IMR-90 (cell line): Measurements from ENCODE around the gene OR7C1. TPM values are rescaled to one million over a fixed set of nuclear protein-coding genes. Genes with fewer than 3 reads are reported as not detected.

Experiments used
- ATAC-seq: fragments of 200-7000 bp; cut with Tn5 transposase; 2 replicates; pipeline ENCODE4 v1.9.1; 2020; ENCODE audit warnings: low read depth, mild to moderate bottlenecking, moderate library complexity
- BruUV-seq: library from RNA; stranded (reverse); fragments of 400-500 nt; replicated peaks from 2 replicates; lab custom pipeline; 2021; lab: Mats Ljungman, UMichigan
- CTCF ChIA-PET: fragments of 300-600 bp; formaldehyde crosslinking; extraction: SDS; loops from one replicate; lab custom pipeline; 2021; ENCODE audit warnings: antibody characterized with exemption; lab: Yijun Ruan, JAX
- POLR2A ChIA-PET: fragments of 300-600 bp; sonication (Branson Sonifier 250); formaldehyde crosslinking; loops from one replicate; lab custom pipeline; 2022; ENCODE audit warnings: antibody characterized with exemption; ENCODE audit not compliant: unreplicated experiment; lab: Charles Lee
- DNase-seq: peaks from one replicate; pipeline ENCODE4 v3.0.0; 2013
- H2AFZ ChIP-seq: replicated peaks from 2 replicates; pipeline ENCODE3; 2013; ENCODE audit warnings: low read length, mild to moderate bottlenecking; ENCODE audit not compliant: poor library complexity
- H2AK5ac ChIP-seq: 2 replicates; pipeline ENCODE4 v1.6.1; 2013; ENCODE audit warnings: low read depth, low read length, inconsistent platforms
- H2AK9ac ChIP-seq: replicated peaks from 2 replicates; pipeline ENCODE3; 2013; ENCODE audit warnings: mild to moderate bottlenecking, low read depth, low read length, moderate library complexity; ENCODE audit not compliant: poor library complexity
- H2BK120ac ChIP-seq: 2 replicates; pipeline ENCODE4 v1.6.1; 2013; ENCODE audit warnings: low read depth, low read length, inconsistent platforms
- H2BK15ac ChIP-seq: 3 replicates; pipeline ENCODE4 v1.6.1; 2013; ENCODE audit warnings: low read depth, low read length, inconsistent platforms
- H2BK20ac ChIP-seq: 2 replicates; pipeline ENCODE4 v1.6.1; 2013; ENCODE audit warnings: low read depth, mild to moderate bottlenecking, inconsistent platforms, low read length, moderate library complexity
- H2BK5ac ChIP-seq: 2 replicates; pipeline ENCODE4 v1.6.1; 2013; ENCODE audit warnings: mild to moderate bottlenecking, low read depth, low read length, inconsistent platforms; ENCODE audit not compliant: poor library complexity, severe bottlenecking
- H3K14ac ChIP-seq: replicated peaks from 2 replicates; pipeline ENCODE4 v1.6.1; 2013; ENCODE audit warnings: low read depth, low read length, inconsistent platforms
- H3K18ac ChIP-seq: 2 replicates; pipeline ENCODE4 v1.6.1; 2013; ENCODE audit warnings: low read depth, low read length, control low read depth
- H3K23ac ChIP-seq: 2 replicates; pipeline ENCODE4 v1.6.1; 2013; ENCODE audit warnings: low read depth, low read length, inconsistent platforms
- H3K27ac ChIP-seq: 2 replicates; pipeline ENCODE4 v1.5.1; 2013; ENCODE audit warnings: mild to moderate bottlenecking, control low read depth, low read length; ENCODE audit not compliant: insufficient read depth
- H3K27me3 ChIP-seq: 2 replicates; pipeline ENCODE4 v1.6.1; 2013; ENCODE audit warnings: low read length; ENCODE audit not compliant: control insufficient read depth, insufficient read depth
- H3K36me3 ChIP-seq: 2 replicates; pipeline ENCODE4 v1.6.1; 2013; ENCODE audit warnings: low read length, mixed read lengths; ENCODE audit not compliant: control insufficient read depth, insufficient read depth
- H3K4ac ChIP-seq: 2 replicates; pipeline ENCODE4 v1.6.1; 2013; ENCODE audit warnings: low read depth, low read length, inconsistent platforms
- H3K4me1 ChIP-seq: 2 replicates; pipeline ENCODE4 v1.6.1; 2013; ENCODE audit warnings: low read length, mixed read lengths; ENCODE audit not compliant: control insufficient read depth, insufficient read depth
- H3K4me2 ChIP-seq: 2 replicates; pipeline ENCODE4 v1.6.1; 2013; ENCODE audit warnings: low read depth, mild to moderate bottlenecking, control low read depth, low read length, moderate library complexity
- H3K4me3 ChIP-seq: 2 replicates; pipeline ENCODE4 v1.5.1; 2013; ENCODE audit warnings: low read depth, mild to moderate bottlenecking, control low read depth, low read length, moderate library complexity; ENCODE audit not compliant: insufficient read depth
- H3K56ac ChIP-seq: 2 replicates; pipeline ENCODE4 v1.6.1; 2013; ENCODE audit warnings: low read length, inconsistent platforms; ENCODE audit not compliant: insufficient read depth; ENCODE audit errors: extremely low read depth
- H3K79me1 ChIP-seq, 2 experiments: 2 replicates each; pipeline ENCODE4 v1.6.1; 2013; ENCODE audit warnings: low read length in 2 of 2, inconsistent platforms in 1 of 2, low read depth in 1 of 2
- H3K9ac ChIP-seq: 2 replicates; pipeline ENCODE4 v1.6.1; 2013; ENCODE audit warnings: low read depth, low read length, control low read depth
- H3K9me1 ChIP-seq: 2 replicates; pipeline ENCODE4 v1.6.1; 2013; ENCODE audit warnings: low read length, inconsistent platforms; ENCODE audit not compliant: insufficient read depth
- H3K9me3 ChIP-seq: 2 replicates; pipeline ENCODE4 v1.6.1; 2013; ENCODE audit warnings: low read length; ENCODE audit not compliant: control insufficient read depth, insufficient read depth
- H4K20me1 ChIP-seq: 2 replicates; pipeline ENCODE4 v1.6.1; 2013; ENCODE audit warnings: low read length, inconsistent platforms; ENCODE audit not compliant: insufficient read depth
- H4K5ac ChIP-seq: 2 replicates; pipeline ENCODE4 v1.6.1; 2013; ENCODE audit warnings: mild to moderate bottlenecking, low read depth, low read length, control low read depth
- H4K8ac ChIP-seq, 2 experiments: 2 replicates each; pipeline ENCODE4 v1.6.1; 2013; ENCODE audit warnings: low read depth in 2 of 2, low read length in 2 of 2, control low read depth in 1 of 2, inconsistent platforms in 1 of 2
- H4K91ac ChIP-seq: 2 replicates; pipeline ENCODE4 v1.6.1; 2013; ENCODE audit warnings: low read depth, low read length, inconsistent platforms; ENCODE audit not compliant: insufficient read depth
- CHD1 ChIP-seq: IDR thresholded peaks from 2 replicates; pipeline ENCODE4 v1.6.1; 2012; ENCODE audit warnings: low read depth, low read length, improper control_type of control experiment
- FOS ChIP-seq: fragments of 150-350 bp; IDR thresholded peaks from 2 replicates; pipeline ENCODE4 v1.6.1; 2016; ENCODE audit warnings: low read depth, low read length
- MXI1 ChIP-seq: IDR thresholded peaks from 2 replicates; pipeline ENCODE4 v1.6.1; 2012; ENCODE audit warnings: low read depth, mild to moderate bottlenecking, low read length, moderate library complexity, borderline replicate concordance
- WGBS, 2 experiments: methylation state at CpG; one replicate each; pipeline versions ENCODE4 v1.1.5 to v1.1.7; 2013; ENCODE audit warnings: missing lambda C conversion rate in 2 of 2; ENCODE audit not compliant: insufficient read length in 1 of 2; ENCODE audit errors: extremely low coverage in 2 of 2; 5-methylcytosine and 5-hydroxymethylcytosine counted together
- dilution Hi-C: fragments of 300-500 bp; cut with HindIII; formaldehyde crosslinking; loops from one replicate; pipeline ENCODE4 v1.14.3; 2018; ENCODE audit warnings: low sequenced_read_pairs; ENCODE audit not compliant: unreplicated experiment
- in situ Hi-C: fragments of 300-500 bp; cut with MboI; formaldehyde crosslinking; loops from 3 replicates; pipeline ENCODE4 v1.14.3; 2019; ENCODE audit warnings: low sequenced_read_pairs, inconsistent platforms, mixed read lengths
- intact Hi-C: fragments of 100-400 bp; cut with micrococcal nuclease; formaldehyde crosslinking; loops from 2 replicates; pipeline ENCODE4 v1.10.0; 2022
- polyA plus RNA-seq, 3 experiments: library from polyadenylated mRNA; depleted of rRNA; stranded (reverse); fragments of >200 nt; gene quantifications; 2 replicates each; pipeline ENCODE4 v1.2.3, GENCODE V29; 2012; ENCODE audit warnings: low replicate concordance in 1 of 3
- total RNA-seq: library from RNA; depleted of rRNA; stranded (reverse); fragments of >200 nt; gene quantifications from 2 replicates; pipeline ENCODE4 v1.2.3, GENCODE V29; 2012

The OR7C1 gene
- total and polyA plus RNA-seq, 2 of the 4 experiments (the other 2 are of a cell fraction) = not detected

DNA sequence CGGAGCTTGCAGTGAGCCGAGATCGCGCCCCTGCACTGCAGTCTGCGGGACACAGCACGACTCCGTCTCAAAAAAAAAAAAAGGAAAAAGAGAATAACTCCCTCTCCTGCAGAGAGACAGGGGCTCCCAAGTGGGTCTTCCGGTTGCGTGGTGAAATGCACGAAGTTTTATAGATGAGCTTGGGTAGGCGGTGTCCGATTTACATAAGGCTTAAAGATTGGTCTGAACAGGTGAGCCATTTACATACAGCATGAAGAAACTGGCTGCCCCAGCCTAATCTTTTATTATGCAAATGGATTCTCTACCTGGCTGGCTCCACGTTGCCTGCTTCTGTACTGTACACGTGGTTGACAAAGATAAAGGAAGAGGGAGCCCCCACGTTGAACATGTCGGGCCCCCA is 76.2 kb downstream of the OR7C1 start:
- no peaks in the 10 kb centered on the region for H4K20me1 ChIP-seq
- no peak overlapping the region for H3K9ac ChIP-seq
- H2BK5ac ChIP-seq = no peak overlapping the region
- no peak overlapping the region for H2AK5ac ChIP-seq
- no TSS peak for BruUV-seq
- H3K4ac ChIP-seq = no peak overlapping the region
- no peak overlapping the region for H3K14ac ChIP-seq
- ChIA-PET POLR2A (no interaction called here), CTCF (no interaction called here)
- H2AK9ac ChIP-seq = no peak overlapping the region
- ATAC-seq (no peak), DNase-seq (no peak)
- no peak overlapping the region for H3K56ac ChIP-seq
- H3K9me3 ChIP-seq = peaks cover 4% of the 10 kb centered on the region; the same call in 1 of the 2 replicates
- H3K23ac ChIP-seq = no peak overlapping the region
- no peak overlapping the region for H4K8ac ChIP-seq
- H3K18ac ChIP-seq = no peak overlapping the region
- H2AFZ ChIP-seq = no peak overlapping the region
- no peak overlapping the region for H4K91ac ChIP-seq
- no peak overlapping the region for H2BK120ac ChIP-seq
- no peaks in the 10 kb centered on the region for H3K9me1 ChIP-seq
- no peaks in the 10 kb centered on the region for H3K4me1 ChIP-seq
- in situ Hi-C loops = no loop called here
- H3K79me1 ChIP-seq = no peaks in the 10 kb centered on the region
- H3K4me2 ChIP-seq = no peak overlapping the region
- no peak overlapping the region for H3K4me3 ChIP-seq
- TF ChIP-seq MXI1 (no peak), FOS (no peak), CHD1 (no peak)
- no peaks in the 10 kb centered on the region for H3K27me3 ChIP-seq
- no peak overlapping the region for H3K27ac ChIP-seq
- no peak overlapping the region for H2BK20ac ChIP-seq
- dilution Hi-C loops = no loop called here
- H3K36me3 ChIP-seq = no peaks in the 10 kb centered on the region
- H4K5ac ChIP-seq = no peak overlapping the region
- 14% methylated on average over 4 of the region's 16 CpGs; no CpG with 5 or more reads in 1 of the 2 experiments for WGBS, 2 experiments
- intact Hi-C loops = no loop called here
- no peak overlapping the region for H2BK15ac ChIP-seq
